ENCODE data around the gene ROGDI.
A peak's percentile ranks its signal among the peaks of the same experiment; 100 is the strongest.

ROGDI gene

DNA sequence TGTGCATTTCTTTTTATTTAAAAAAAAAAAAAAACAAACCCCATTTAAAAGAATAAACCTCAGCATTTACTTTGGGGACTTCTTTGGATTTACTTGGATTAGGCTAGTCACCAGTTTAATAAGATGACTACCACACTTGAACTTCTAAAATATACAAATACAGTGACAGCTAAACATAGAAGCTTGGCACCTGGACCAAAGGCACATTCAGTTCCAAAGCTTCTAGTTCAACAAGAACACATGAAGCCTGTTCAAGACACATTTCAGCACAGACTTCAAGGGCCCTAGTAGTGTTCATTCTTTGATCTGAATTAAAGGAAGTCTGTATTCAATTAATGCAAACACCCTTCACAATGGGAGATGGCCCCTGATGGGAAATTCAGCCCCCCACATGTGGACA, 11.6 kb upstream of the ROGDI start:
- H3K27ac ChIP-seq (ENCODE audit: low read length) = no peak overlapping the region
- DNase-seq (ENCODE audit: low read depth, low spot score) = no peak
- no peak overlapping the region for H3K4me3 ChIP-seq (ENCODE audit: low read length)
- no peaks in the 10 kb centered on the region for H3K4me1 ChIP-seq (ENCODE audit: control insufficient read depth, insufficient read depth, low read length)
- H3K9me3 ChIP-seq (ENCODE audit: control insufficient read depth, insufficient read depth, low read length) = no peaks in the 10 kb centered on the region
- H3K27me3 ChIP-seq (ENCODE audit: control insufficient read depth, insufficient read depth, low read length) = no peaks in the 10 kb centered on the region
- H3K36me3 ChIP-seq (ENCODE audit: control insufficient read depth, insufficient read depth, low read length) = peaks cover 22% of the 10 kb centered on the region; the same call in 1 of the 2 replicates

DNA sequence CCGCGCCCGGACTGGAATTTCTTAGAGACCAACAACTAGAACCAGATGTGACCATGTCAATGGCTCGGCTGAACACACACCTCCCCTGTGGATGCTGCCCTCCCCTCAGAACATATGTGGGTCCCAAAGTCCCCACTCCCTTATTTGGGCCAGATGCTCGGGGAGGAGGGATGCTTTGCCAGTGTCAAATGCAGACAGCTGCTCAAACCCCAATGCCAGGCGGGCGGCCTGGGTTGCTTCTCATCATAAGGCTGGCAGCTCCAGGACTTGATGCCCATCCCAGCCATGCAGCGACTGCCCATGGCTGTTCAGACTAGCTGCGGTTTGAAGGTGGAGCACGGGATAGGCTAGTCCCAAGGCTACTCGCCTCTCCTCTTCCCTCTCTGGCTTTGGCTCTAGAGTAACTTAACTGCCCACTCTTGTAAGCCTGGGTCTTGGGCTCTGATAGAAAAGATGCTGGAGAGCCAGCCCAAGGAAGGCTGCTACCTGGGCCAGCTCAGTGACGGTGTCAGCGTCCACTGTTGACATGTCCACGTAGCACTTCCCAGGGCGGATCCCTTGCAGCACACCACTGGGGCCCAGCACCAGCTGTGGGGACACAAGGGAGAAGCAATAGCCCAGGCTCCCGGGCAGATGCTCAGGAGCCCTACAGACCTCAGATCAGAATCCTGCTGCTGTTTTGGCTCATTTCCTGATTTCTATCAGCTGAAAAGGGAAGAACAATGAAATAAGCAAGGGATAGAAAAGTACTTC, 11.0 kb upstream of the ROGDI start:
- no peaks in the 10 kb centered on the region for H3K4me1 ChIP-seq (ENCODE audit: control insufficient read depth, insufficient read depth, low read length)
- H3K27me3 ChIP-seq (ENCODE audit: control insufficient read depth, insufficient read depth, low read length) = no peaks in the 10 kb centered on the region
- H3K36me3 ChIP-seq (ENCODE audit: control insufficient read depth, insufficient read depth, low read length) = peaks cover 22% of the 10 kb centered on the region; the same call in 1 of the 2 replicates
- DNase-seq (ENCODE audit: low read depth, low spot score) = no peak
- no peak overlapping the region for H3K27ac ChIP-seq (ENCODE audit: low read length)
- H3K9me3 ChIP-seq (ENCODE audit: control insufficient read depth, insufficient read depth, low read length) = no peaks in the 10 kb centered on the region
- WGBS (ENCODE audit: insufficient coverage, insufficient read length) = no CpG with 5 or more reads among the region's 16 CpGs
- no peak overlapping the region for H3K4me3 ChIP-seq (ENCODE audit: low read length)

DNA sequence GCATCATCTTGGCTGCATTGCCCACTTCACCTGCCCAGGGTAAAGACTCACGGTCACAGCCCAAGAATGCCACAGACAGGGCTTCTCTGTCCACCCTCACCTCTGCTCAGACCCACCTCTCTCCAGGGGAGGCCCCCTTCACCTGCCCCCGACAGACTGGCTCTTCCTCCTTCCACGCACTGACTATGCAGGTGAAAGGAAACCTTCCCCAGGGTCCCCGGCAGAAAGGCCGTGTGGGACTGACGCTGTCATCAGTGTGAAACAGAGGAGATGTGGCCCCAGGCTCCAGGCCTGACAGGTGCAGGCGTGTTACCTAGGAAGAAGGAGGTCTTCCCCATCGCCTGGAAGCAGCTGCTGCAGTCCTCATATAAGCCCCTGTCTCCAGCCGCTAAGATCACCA, 9.3 kb upstream of the ROGDI start:
- Histone ChIP-seq H3K36me3 (ENCODE audit: control insufficient read depth, insufficient read depth, low read length) (peaks cover 18% of the 10 kb centered on the region; the same call in 1 of the 2 replicates), H3K4me3 (ENCODE audit: low read length) (no peak overlapping the region), H3K4me1 (ENCODE audit: control insufficient read depth, insufficient read depth, low read length) (no peaks in the 10 kb centered on the region), H3K9me3 (ENCODE audit: control insufficient read depth, insufficient read depth, low read length) (no peaks in the 10 kb centered on the region), H3K27me3 (ENCODE audit: control insufficient read depth, insufficient read depth, low read length) (no peaks in the 10 kb centered on the region), H3K27ac (ENCODE audit: low read length) (no peak overlapping the region)
- DNase-seq (ENCODE audit: low read depth, low spot score) = no peak
- no CpG with 5 or more reads among the region's 9 CpGs for WGBS (ENCODE audit: insufficient coverage, insufficient read length)

GRCh38 chr16:4811242-4811641, 8.8 kb upstream of the ROGDI start:
- H3K9me3 ChIP-seq (ENCODE audit: control insufficient read depth, insufficient read depth, low read length) = no peaks in the 10 kb centered on the region
- H3K36me3 ChIP-seq (ENCODE audit: control insufficient read depth, insufficient read depth, low read length) = peaks cover 18% of the 10 kb centered on the region; the same call in 1 of the 2 replicates
- H3K4me1 ChIP-seq (ENCODE audit: control insufficient read depth, insufficient read depth, low read length) = no peaks in the 10 kb centered on the region
- no peaks in the 10 kb centered on the region for H3K27me3 ChIP-seq (ENCODE audit: control insufficient read depth, insufficient read depth, low read length)
- no CpG with 5 or more reads among the region's 3 CpGs for WGBS (ENCODE audit: insufficient coverage, insufficient read length)
- no peak for DNase-seq (ENCODE audit: low read depth, low spot score)
- H3K4me3 ChIP-seq (ENCODE audit: low read length) = no peak overlapping the region
- no peak overlapping the region for H3K27ac ChIP-seq (ENCODE audit: low read length)

- no peak overlapping the region for H3K27ac ChIP-seq (ENCODE audit: low read length)
- H3K27me3 ChIP-seq (ENCODE audit: control insufficient read depth, insufficient read depth, low read length) = no peaks in the 10 kb centered on the region
- no peaks in the 10 kb centered on the region for H3K9me3 ChIP-seq (ENCODE audit: control insufficient read depth, insufficient read depth, low read length)
- peaks cover 3% of the 10 kb centered on the region; the same call in 1 of the 2 replicates for H3K36me3 ChIP-seq (ENCODE audit: control insufficient read depth, insufficient read depth, low read length)
- H3K4me3 ChIP-seq (ENCODE audit: low read length) = no peak overlapping the region
- no CpG with 5 or more reads among the region's 6 CpGs for WGBS (ENCODE audit: insufficient coverage, insufficient read length)
- peaks cover under 1% of the 10 kb centered on the region; the same call in 1 of the 2 replicates for H3K4me1 ChIP-seq (ENCODE audit: control insufficient read depth, insufficient read depth, low read length)
- no peak for DNase-seq (ENCODE audit: low read depth, low spot score)
These were observed 3.8 kb upstream of the ROGDI start for GRCh38 chr16:4806280-4806679.

GRCh38 chr16:4805231-4805630, 2.8 kb upstream of the ROGDI start:
- Histone ChIP-seq H3K27ac (ENCODE audit: low read length) (no peak overlapping the region), H3K27me3 (ENCODE audit: control insufficient read depth, insufficient read depth, low read length) (no peaks in the 10 kb centered on the region)
- no CpG with 5 or more reads among the region's 11 CpGs for WGBS (ENCODE audit: insufficient coverage, insufficient read length)

GRCh38 chr16:4803898-4804762, 1.7 kb upstream of the ROGDI start:
- DNase-seq (ENCODE audit: low read depth, low spot score) = no peak
- no peaks in the 10 kb centered on the region for H3K27me3 ChIP-seq (ENCODE audit: control insufficient read depth, insufficient read depth, low read length)
- no peak overlapping the region for H3K27ac ChIP-seq (ENCODE audit: low read length)
- no CpG with 5 or more reads among the region's 26 CpGs for WGBS (ENCODE audit: insufficient coverage, insufficient read length)
- no peaks in the 10 kb centered on the region for H3K9me3 ChIP-seq (ENCODE audit: control insufficient read depth, insufficient read depth, low read length)
- H3K4me1 ChIP-seq (ENCODE audit: control insufficient read depth, insufficient read depth, low read length) = peaks cover 2% of the 10 kb centered on the region; the same call in 1 of the 2 replicates
- peaks cover 8% of the 10 kb centered on the region; the same call in 1 of the 2 replicates for H3K36me3 ChIP-seq (ENCODE audit: control insufficient read depth, insufficient read depth, low read length)
- no peak overlapping the region for H3K4me3 ChIP-seq (ENCODE audit: low read length)

More at GRCh38 chr16:4805231-4805630, 2.8 kb upstream of the ROGDI start:
- Histone ChIP-seq H3K4me1 (ENCODE audit: control insufficient read depth, insufficient read depth, low read length) (peaks cover 2% of the 10 kb centered on the region; the same call in 1 of the 2 replicates), H3K36me3 (ENCODE audit: control insufficient read depth, insufficient read depth, low read length) (peaks cover 3% of the 10 kb centered on the region; the same call in 1 of the 2 replicates), H3K9me3 (ENCODE audit: control insufficient read depth, insufficient read depth, low read length) (no peaks in the 10 kb centered on the region), H3K4me3 (ENCODE audit: low read length) (no peak overlapping the region)
- no peak for DNase-seq (ENCODE audit: low read depth, low spot score)

GRCh38 chr16:4803401-4803844, 990 bp upstream of the ROGDI start:
- Histone ChIP-seq H3K36me3 (ENCODE audit: control insufficient read depth, insufficient read depth, low read length) (peaks cover 11% of the 10 kb centered on the region), H3K4me1 (ENCODE audit: control insufficient read depth, insufficient read depth, low read length) (peaks cover 2% of the 10 kb centered on the region; the same call in 1 of the 2 replicates), H3K27ac (ENCODE audit: low read length) (no peak overlapping the region), H3K9me3 (ENCODE audit: control insufficient read depth, insufficient read depth, low read length) (no peaks in the 10 kb centered on the region), H3K4me3 (ENCODE audit: low read length) (no peak overlapping the region), H3K27me3 (ENCODE audit: control insufficient read depth, insufficient read depth, low read length) (no peaks in the 10 kb centered on the region)
- no CpG with 5 or more reads among the region's 8 CpGs for WGBS (ENCODE audit: insufficient coverage, insufficient read length)
- no peak for DNase-seq (ENCODE audit: low read depth, low spot score)

GRCh38 chr16:4802659-4803287, 340 bp upstream of the ROGDI start:
- peaks cover 2% of the 10 kb centered on the region; the same call in 1 of the 2 replicates for H3K4me1 ChIP-seq (ENCODE audit: control insufficient read depth, insufficient read depth, low read length)
- H3K4me3 ChIP-seq (ENCODE audit: low read length) = peak overlapping the region; percentile 93
- no peak overlapping the region for H3K27ac ChIP-seq (ENCODE audit: low read length)
- H3K36me3 ChIP-seq (ENCODE audit: control insufficient read depth, insufficient read depth, low read length) = peaks cover 11% of the 10 kb centered on the region
- no peaks in the 10 kb centered on the region for H3K9me3 ChIP-seq (ENCODE audit: control insufficient read depth, insufficient read depth, low read length)
- WGBS (ENCODE audit: insufficient coverage, insufficient read length) = no CpG with 5 or more reads among the region's 59 CpGs
- no peaks in the 10 kb centered on the region for H3K27me3 ChIP-seq (ENCODE audit: control insufficient read depth, insufficient read depth, low read length)
- peak; percentile 81 for DNase-seq (ENCODE audit: low read depth, low spot score)
